DOHH2 (cell line): ENCODE results near the gene RTL9.

ENCODE experiments used
- H3F3A ChIP-seq: fragments of 200-600 bp; sonication (generic), shearing (Covaris generic); 2 replicates; pipeline ENCODE4 v1.6.0; 2016; ENCODE audit warnings: antibody characterized with exemption, mild to moderate bottlenecking; ENCODE audit not compliant: control insufficient read depth, insufficient read depth
- H3K27ac ChIP-seq: fragments of 200-600 bp; sonication (generic); 2 replicates; pipeline ENCODE4 v1.5.1; 2014; ENCODE audit warnings: low read depth, mild to moderate bottlenecking, low read length, moderate library complexity
- H3K27me3 ChIP-seq: fragments of 200-600 bp; sonication (generic); 2 replicates; pipeline ENCODE4 v1.6.1; 2014; ENCODE audit warnings: mild to moderate bottlenecking, low read length, mixed read lengths; ENCODE audit not compliant: control insufficient read depth
- H3K36me3 ChIP-seq: fragments of 200-600 bp; sonication (generic); 2 replicates; pipeline ENCODE4 v1.6.1; 2014; ENCODE audit warnings: mild to moderate bottlenecking, low read length, moderate library complexity, mixed read lengths; ENCODE audit not compliant: control insufficient read depth
- H3K4me1 ChIP-seq: fragments of 200-600 bp; sonication (generic); 2 replicates; pipeline ENCODE4 v1.6.1; 2014; ENCODE audit warnings: mild to moderate bottlenecking, low read length, mixed read lengths; ENCODE audit not compliant: control insufficient read depth
- H3K4me2 ChIP-seq: fragments of 200-600 bp; sonication (generic); 2 replicates; pipeline ENCODE4 v1.6.0; 2014; ENCODE audit warnings: mild to moderate bottlenecking, low read length, moderate library complexity
- H3K4me3 ChIP-seq: fragments of 200-600 bp; sonication (generic); 2 replicates; pipeline ENCODE4 v1.5.1; 2014; ENCODE audit warnings: mild to moderate bottlenecking, low read length, mixed read lengths
- H3K79me2 ChIP-seq: fragments of 200-600 bp; sonication (generic); 2 replicates; pipeline ENCODE4 v1.6.1; 2014; ENCODE audit warnings: mild to moderate bottlenecking, low read length, mixed read lengths; ENCODE audit not compliant: control insufficient read depth
- H3K9me2 ChIP-seq: fragments of 200-600 bp; sonication (generic); replicated peaks from 2 replicates; pipeline ENCODE4 v1.6.1; 2014; ENCODE audit warnings: mild to moderate bottlenecking, low read length, mixed read lengths; ENCODE audit not compliant: control insufficient read depth
- H3K9me3 ChIP-seq: fragments of 200-600 bp; sonication (generic); 2 replicates; pipeline ENCODE4 v1.6.1; 2014; ENCODE audit warnings: antibody characterized with exemption, low read length, mixed read lengths; ENCODE audit not compliant: control insufficient read depth, insufficient read depth
- H4K20me1 ChIP-seq: fragments of 200-600 bp; sonication (generic); 2 replicates; pipeline ENCODE4 v1.6.0; 2014; ENCODE audit warnings: low read depth, mild to moderate bottlenecking, antibody characterized with exemption, low read length, moderate library complexity; ENCODE audit not compliant: control insufficient read depth, insufficient read depth
- CTCF ChIP-seq: fragments of 200-600 bp; sonication (generic); IDR thresholded peaks from one replicate; pipeline ENCODE4 v1.5.1; 2014; ENCODE audit warnings: antibody characterized with exemption, mild to moderate bottlenecking, low read depth, low read length; ENCODE audit not compliant: poor library complexity, severe bottlenecking
- EZH2phosphoT487 ChIP-seq: fragments of 200-600 bp; sonication (generic); IDR thresholded peaks from 2 replicates; pipeline ENCODE4 v1.6.1; 2017; ENCODE audit warnings: borderline replicate concordance, mild to moderate bottlenecking, antibody characterized with exemption, low read length, moderate library complexity, mixed read lengths

The RTL9 gene

DNA sequence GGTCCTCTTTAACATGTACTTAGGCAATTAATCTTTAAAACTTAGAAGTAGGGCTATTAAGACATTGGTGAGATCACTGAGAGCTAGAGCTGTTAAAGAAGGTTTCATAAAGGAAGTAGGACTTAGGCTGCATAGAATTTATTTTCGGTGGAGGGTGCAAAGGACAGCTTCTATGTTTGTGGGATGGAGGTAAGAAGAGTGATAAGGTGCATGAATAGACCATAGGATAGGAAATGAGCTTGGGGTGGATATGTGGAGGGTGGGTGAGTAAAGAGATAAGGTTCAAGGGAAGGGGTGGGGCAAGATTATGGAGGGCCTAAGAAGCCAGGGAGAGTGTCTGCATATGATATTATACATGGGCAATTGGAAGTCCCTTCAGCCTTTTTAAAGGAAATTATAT, 15.9 kb downstream of the RTL9 start:
- Histone ChIP-seq H3K36me3 (no peaks in the 10 kb centered on the region), H3K79me2 (no peaks in the 10 kb centered on the region), H3K4me1 (no peaks in the 10 kb centered on the region), H3F3A (no peaks in the 10 kb centered on the region), H3K4me3 (no peak overlapping the region), H3K9me3 (no peaks in the 10 kb centered on the region), H4K20me1 (no peaks in the 10 kb centered on the region), H3K4me2 (no peak overlapping the region), H3K27me3 (no peaks in the 10 kb centered on the region), H3K27ac (no peak overlapping the region), H3K9me2 (no peaks in the 10 kb centered on the region)
- TF ChIP-seq CTCF (no peak), EZH2phosphoT487 (no peak)

DNA sequence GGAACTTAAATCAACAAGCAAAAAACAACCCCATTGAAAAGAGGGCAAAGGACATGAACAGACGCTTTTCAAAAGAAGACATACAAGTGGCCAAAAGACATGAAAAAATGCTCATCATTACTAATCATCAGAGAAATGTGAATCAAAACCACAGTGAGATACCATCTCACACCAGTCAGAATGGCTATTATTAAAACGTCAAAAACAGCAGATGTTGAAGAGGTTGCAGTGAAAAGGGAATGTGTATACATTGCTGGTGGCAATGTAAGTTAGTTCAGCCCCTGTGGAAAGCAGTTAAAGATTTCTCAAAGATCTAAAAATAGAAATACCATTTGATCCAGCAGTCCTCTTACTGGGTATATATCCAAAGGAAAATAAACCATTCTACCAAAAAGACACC, 22.6 kb downstream of the RTL9 start:
- Histone ChIP-seq H3K79me2 (no peaks in the 10 kb centered on the region), H3K36me3 (no peaks in the 10 kb centered on the region), H3K27me3 (no peaks in the 10 kb centered on the region), H3F3A (no peaks in the 10 kb centered on the region), H4K20me1 (no peaks in the 10 kb centered on the region), H3K27ac (no peak overlapping the region), H3K4me1 (no peaks in the 10 kb centered on the region), H3K9me2 (no peaks in the 10 kb centered on the region), H3K9me3 (no peaks in the 10 kb centered on the region), H3K4me2 (no peak overlapping the region), H3K4me3 (no peak overlapping the region)
- TF ChIP-seq EZH2phosphoT487 = no peak
- no peak for TF ChIP-seq CTCF

GRCh38 chrX:110383414-110383813, 24.8 kb downstream of the RTL9 start:
- no peaks in the 10 kb centered on the region for H3K4me1 ChIP-seq
- no peak overlapping the region for H3K4me3 ChIP-seq
- no peaks in the 10 kb centered on the region for H3K9me2 ChIP-seq
- no peaks in the 10 kb centered on the region for H3K36me3 ChIP-seq
- H3K27me3 ChIP-seq = no peaks in the 10 kb centered on the region
- no peak for TF ChIP-seq EZH2phosphoT487
- TF ChIP-seq CTCF = no peak
- no peaks in the 10 kb centered on the region for H3F3A ChIP-seq
- no peaks in the 10 kb centered on the region for H4K20me1 ChIP-seq
- no peaks in the 10 kb centered on the region for H3K79me2 ChIP-seq
- H3K27ac ChIP-seq = no peak overlapping the region
- no peaks in the 10 kb centered on the region for H3K9me3 ChIP-seq
- H3K4me2 ChIP-seq = no peak overlapping the region

DNA sequence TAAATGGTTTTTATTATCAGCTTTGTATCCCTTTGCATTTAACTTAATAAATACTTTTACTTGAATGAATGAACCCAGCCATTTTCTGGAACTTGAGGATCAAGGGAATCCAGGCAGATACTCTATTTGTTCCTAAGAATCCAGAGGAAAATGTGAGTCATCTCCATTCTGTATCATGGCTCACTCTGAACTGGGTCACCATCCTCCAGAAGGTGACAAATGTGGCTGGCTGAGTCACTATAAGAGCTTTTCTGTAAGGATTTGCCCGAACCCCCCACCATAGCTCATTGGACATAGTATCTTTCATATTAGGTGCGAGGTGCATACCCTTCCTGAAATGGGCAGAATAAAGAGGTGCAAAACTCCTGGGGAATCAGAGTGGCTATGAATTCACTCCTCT, 25.8 kb downstream of the RTL9 start:
- Histone ChIP-seq H3K4me1 (no peaks in the 10 kb centered on the region), H3K9me3 (no peaks in the 10 kb centered on the region), H3K27me3 (no peaks in the 10 kb centered on the region), H3K27ac (no peak overlapping the region), H3K9me2 (no peaks in the 10 kb centered on the region), H3K79me2 (no peaks in the 10 kb centered on the region), H3K4me2 (no peak overlapping the region), H4K20me1 (no peaks in the 10 kb centered on the region), H3K4me3 (no peak overlapping the region), H3K36me3 (no peaks in the 10 kb centered on the region), H3F3A (no peaks in the 10 kb centered on the region)
- TF ChIP-seq EZH2phosphoT487 (no peak), CTCF (no peak)
